GM19395 (cell line): ENCODE measurements around the gene SAAL1.
"Not testable (repeated sequence)": the region's sequence is repeated elsewhere in the genome, so short reads cannot be mapped to it uniquely, and the experiment has no call there.

Experiments used
- ATAC-seq: cut with Tn5 transposase; IDR thresholded peaks from one replicate; pipeline ENCODE4 v1.9.1; 2021; ENCODE audit warnings: mild to moderate bottlenecking, moderate library complexity; ENCODE audit not compliant: unreplicated experiment

The SAAL1 gene, protein sequence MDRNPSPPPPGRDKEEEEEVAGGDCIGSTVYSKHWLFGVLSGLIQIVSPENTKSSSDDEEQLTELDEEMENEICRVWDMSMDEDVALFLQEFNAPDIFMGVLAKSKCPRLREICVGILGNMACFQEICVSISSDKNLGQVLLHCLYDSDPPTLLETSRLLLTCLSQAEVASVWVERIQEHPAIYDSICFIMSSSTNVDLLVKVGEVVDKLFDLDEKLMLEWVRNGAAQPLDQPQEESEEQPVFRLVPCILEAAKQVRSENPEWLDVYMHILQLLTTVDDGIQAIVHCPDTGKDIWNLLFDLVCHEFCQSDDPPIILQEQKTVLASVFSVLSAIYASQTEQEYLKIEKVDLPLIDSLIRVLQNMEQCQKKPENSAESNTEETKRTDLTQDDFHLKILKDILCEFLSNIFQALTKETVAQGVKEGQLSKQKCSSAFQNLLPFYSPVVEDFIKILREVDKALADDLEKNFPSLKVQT

DNA sequence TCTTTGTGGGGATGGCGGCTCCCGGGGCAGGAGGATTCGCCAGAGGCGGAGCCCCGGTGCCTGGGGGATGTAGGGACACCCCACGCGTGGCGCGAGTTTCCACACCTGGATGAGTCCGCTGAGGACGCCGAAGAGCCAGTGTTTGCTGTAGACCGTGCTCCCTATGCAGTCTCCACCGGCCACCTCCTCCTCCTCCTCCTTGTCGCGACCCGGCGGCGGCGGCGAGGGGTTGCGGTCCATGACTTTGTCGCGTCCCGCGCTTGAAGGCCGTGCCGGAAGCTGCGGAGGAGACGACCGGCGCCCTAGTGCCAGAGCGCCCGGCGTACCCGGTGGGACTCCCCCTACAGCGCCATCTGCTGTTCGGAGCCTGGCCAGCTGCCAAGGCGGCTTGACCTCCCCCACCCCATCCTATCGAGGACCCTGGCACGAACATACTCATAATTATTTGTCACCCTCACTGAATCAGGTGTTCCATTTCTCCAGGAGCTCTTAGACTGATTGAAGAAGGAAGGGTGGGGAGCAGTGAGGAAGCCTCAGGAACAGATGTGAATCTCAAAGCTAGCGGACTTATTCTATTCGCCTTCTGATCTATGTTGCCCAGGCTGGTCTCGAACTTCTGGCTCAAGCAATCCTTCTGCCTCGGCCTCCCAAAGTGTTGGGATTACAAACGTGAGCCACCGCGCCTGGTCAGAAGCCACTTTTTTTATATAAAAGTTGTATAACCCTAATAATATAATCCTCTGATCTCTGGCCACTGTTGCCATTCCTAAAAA is at the start of gene SAAL1:
Gene SAAL1 (minus strand): TSS at position 281 of the 773 bp plus-strand sequence. CDS start 41 bp downstream, at position 240.
- ATAC-seq = peak; percentile 97

DNA sequence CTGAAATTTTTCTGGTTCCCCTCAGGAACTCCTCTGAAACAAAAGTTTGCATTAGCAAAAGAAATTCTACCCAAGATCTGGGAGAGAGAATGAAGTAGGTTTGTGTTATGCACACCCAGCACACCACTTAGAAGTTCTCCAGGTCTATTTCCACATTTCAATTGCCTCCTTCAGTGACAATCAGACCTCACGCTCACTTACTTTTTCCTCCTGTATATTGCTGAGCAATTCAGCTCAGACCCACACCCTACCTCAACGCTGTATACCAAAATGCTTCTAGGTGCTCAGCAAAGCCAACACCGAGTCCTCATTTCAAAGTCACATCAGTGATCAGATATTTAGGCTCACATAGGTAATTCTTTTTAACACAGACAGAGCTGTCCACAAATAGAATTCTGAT is 45.7 kb upstream of the SAAL1 start:
- ATAC-seq = no peak

DNA sequence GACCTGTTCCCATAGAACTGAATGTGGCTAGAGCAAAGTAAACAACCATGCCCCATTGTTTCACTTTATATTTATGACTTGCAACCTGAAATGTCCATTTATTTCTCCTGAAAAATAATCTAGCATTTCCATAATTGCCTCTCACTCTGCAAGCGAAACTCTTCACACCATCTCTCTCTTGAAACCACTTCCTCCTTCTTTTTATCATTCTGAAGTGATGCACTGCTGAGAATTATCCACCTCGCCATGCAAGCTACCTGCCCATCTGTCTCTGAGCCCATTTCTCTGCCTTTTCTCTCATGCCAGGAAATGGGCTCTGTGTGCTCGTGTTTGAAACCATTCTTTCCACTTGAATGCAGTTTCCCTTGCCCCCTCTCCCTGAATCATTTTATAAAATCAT is 40.0 kb upstream of the SAAL1 start:
- ATAC-seq = no peak

- no peak for ATAC-seq
Measured at GRCh38 chr11:18145025-18145424, 39.1 kb upstream of the SAAL1 start.

DNA sequence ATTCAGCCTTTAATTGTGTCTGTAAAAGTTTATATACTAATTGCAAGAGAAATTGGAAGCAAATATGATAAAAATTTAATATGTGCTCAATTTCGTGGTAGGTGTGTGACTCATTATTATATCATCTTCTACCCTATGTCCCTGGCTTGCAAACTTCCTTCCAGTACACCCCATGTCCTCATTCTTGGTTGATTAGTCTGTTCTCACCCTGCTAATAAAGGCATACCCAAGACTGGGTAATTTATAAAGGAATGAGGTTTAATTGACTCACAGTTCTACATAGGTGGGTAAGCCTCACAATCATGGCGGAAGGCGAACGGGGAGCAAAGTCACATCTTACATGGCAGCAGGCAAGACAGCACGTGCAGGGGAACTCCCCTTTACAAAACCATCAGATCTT is 38.4 kb upstream of the SAAL1 start:
- no peak for ATAC-seq

GRCh38 chr11:18140145-18140544 is 34.3 kb upstream of the SAAL1 start:
- no peak for ATAC-seq

GRCh38 chr11:18137186-18137800 is 31.4 kb upstream of the SAAL1 start:
- no peak for ATAC-seq

GRCh38 chr11:18135308-18135707 is 29.4 kb upstream of the SAAL1 start:
- ATAC-seq = no peak

- no peak for ATAC-seq
Measured at GRCh38 chr11:18132341-18132740, 26.5 kb upstream of the SAAL1 start, which contains the start of gene MRGPRX3. Gene MRGPRX3, plus strand, starts transcription at chr11:18132571. Its CDS starts 4,632 bp downstream, at chr11:18137203.

DNA sequence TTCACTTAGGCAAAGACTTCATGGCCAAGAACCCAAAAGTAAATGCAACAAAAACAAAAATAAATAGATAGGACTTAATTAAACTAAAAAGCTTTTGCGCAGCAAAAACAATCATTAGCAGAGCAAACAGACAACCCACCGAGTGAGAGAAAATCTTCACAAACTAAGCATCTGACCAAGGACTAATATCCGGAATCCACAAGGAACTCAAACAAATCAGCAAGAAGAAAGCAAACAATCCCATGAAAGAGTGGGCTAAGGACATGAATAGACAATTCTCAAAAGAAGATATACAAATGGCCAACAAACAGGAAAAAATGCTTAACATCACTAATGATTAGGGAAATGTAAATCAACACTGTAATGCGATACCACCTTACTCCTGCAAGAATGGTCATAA is 25.2 kb upstream of the SAAL1 start:
- ATAC-seq = not testable (repeated sequence)

DNA sequence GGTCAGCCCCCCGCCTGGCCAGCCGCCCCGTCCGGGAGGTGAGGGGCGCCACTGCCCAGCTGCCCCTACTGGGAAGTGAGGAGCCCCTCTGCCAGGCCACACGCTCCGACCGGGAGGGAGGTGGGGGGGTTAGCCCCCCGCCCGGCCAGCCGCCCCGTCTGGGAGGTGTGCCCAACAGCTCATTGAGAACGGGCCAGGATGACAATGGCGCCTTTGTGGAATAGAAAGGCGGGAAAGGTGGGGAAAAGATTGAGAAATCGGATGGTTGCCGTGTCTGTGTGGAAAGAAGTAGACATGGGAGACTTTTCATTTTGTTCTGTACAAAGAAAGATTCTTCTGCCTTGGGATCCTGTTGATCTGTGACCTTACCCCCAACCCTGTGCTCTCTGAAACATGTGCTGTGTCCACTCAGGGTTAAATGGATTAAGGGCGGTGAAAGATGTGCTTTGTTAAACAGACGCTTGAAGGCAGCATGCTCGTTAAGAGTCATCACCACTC is 15.5 kb upstream of the SAAL1 start:
- ATAC-seq = not testable (repeated sequence)

GRCh38 chr11:18115360-18116127 is 9.7 kb upstream of the SAAL1 start:
- peak; percentile 88 for ATAC-seq

DNA sequence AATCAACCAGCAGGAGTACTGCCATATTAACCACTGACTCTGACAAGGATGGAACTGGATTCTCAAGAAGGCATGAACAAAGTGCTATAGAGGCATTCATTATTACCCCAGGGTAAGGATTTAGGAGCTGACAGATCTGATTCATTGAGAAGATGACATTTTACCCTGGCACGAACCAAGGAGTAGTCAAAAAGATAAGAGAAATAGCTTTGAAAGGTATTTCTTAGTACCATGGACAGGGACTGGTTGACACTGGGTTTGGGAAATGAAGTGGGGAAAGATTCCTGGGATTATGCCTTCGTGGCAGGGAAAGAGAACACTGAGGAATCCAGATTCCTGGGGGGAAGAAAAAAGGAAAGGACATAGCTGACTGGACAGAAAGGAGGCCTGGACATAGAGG is 5.1 kb upstream of the SAAL1 start:
- ATAC-seq = no peak

DNA sequence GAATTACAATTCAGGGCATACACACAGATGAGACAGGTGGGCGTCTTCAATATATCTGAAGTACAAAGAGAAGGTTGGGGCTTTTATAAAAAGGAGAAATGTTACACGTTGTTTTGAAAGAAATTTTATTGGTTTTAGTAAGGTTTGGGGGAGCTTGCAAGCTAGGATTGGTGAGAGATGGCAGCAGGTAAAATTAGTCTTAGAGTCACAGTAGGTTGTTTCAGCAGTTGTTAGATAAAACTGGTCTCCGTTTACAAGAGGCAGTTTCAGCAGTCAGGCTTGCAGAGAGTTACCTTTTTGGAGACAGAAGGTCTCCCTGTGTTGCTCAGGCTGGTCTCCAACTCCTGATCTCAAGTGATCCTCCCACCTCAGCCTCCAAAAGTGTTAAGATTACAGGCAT is 2.4 kb upstream of the SAAL1 start:
- no peak for ATAC-seq

DNA sequence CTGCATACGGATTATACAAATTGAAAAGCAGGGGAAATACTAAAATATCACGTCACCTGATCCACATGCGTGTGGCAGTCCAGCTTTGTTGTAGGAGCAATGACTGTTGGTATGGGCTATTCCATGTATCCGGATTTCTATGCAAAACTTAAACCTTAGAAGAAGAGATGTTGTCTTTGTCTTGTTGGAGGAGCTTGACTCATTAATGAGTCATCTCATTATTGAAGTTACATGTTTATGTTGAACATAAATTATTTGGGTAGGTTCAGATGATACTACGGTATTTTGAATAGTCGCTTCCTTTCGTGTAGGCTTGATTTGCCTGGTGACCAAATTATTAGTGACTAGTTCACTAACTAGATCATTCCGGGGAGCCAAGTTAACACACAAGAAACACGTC is 806 bp upstream of the SAAL1 start:
- no peak for ATAC-seq

DNA sequence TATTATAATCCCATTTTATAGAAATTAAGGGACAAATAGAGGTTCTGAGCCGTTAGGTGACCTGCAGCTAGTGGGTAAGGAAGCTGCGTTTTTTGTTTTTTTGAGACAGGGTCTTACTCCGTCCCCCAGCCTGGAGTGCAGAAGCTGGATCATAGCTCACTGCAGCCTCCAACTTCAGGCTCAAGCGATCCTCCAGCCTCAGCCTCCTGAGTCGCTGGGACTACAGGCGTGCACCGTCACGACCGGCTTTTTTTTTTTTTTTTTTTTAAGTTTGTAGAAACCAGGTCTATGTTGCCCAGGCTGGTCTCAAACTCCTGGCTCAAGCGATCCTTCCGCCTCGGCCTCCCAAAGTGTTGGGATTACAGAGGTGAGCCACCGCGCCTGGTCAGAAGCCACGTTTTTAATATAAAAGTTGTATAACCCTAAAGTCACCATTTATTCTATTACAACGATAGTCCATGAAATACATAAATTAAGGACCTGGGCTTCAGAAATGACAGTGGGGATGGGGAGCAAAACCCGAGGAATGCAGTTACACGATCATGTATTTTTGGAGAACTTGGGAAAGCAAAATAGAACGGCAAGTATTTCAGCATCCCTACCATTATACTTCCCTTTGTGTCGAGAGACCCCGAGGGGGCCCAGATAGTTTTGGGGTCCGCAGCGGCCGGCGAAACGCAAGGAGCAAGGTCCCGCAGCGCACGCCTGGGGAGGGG is 638 bp downstream of the SAAL1 start:
- ATAC-seq = no peak

GRCh38 chr11:18100926-18101656 is 4.8 kb downstream of the SAAL1 start:
- no peak for ATAC-seq

DNA sequence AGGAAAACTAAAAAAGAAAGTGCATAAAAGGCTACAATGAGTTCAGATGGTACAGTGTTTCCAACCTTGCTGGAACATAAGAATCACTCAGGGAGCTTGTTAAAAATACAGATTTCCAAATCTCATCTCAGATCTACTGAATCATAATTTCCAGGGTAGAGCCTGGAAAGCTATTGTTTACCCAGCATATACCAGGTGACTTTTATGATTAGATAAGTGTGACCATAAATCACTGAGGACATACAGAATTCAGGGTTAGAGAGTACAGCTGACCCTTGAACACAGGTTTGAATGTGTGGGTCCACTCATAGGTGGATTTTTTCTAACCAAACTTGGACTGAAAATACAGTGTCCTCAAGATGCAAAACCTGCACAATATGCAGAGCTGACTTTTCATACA is 11.9 kb downstream of the SAAL1 start:
- ATAC-seq = no peak

DNA sequence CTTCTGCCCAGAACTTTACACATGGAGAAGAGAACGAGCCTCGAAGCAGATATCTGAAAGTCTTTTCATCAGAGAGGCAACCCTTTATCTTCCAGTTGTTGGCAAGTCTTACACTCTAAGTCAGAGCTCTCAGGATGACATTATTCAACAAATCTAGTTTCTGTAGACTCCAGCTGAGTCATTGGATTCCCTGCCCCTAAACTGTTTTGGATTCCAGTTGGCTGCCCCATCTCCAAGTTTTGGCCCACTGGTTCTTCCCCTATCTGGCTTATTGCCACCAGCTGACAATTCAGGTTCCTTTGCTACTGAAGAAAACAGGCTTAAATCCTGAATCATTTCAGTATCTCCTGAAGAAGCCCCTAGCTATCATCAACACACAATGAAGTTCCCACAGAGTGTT is 14.2 kb downstream of the SAAL1 start:
- no peak for ATAC-seq
